GM23338 (cell line): ENCODE measurements around the gene OXCT1. TPM values are rescaled to one million over a fixed set of nuclear protein-coding genes. Genes with fewer than 3 reads are reported as not detected.
A peak's percentile ranks its signal among the peaks of the same experiment; 100 is the strongest.

ENCODE experiments used
- ATAC-seq: fragments of 200-7000 bp; cut with Tn5 transposase; 3 replicates; pipeline ENCODE4 v1.9.1; 2020
- DNase-seq: peaks from one replicate; pipeline ENCODE4 v3.0.0-alpha.2; 2015; ENCODE audit warnings: low spot score
- H2AFZ ChIP-seq: fragments of 200-600 bp; sonication (generic); 2 replicates; pipeline ENCODE4 v1.8.0; 2016; ENCODE audit warnings: antibody characterized with exemption, mild to moderate bottlenecking, moderate library complexity
- H3F3A ChIP-seq: fragments of 200-600 bp; sonication (generic); replicated peaks from 2 replicates; pipeline ENCODE4 v1.8.0; 2017; ENCODE audit warnings: antibody characterized with exemption, mixed run types, low read depth
- H3K27ac ChIP-seq: fragments of 200-600 bp; sonication (generic); 2 replicates; pipeline ENCODE4 v1.6.1; 2016; ENCODE audit warnings: low read depth
- H3K27me3 ChIP-seq: fragments of 200-600 bp; sonication (generic); 2 replicates; pipeline ENCODE4 v1.8.0; 2016; ENCODE audit warnings: mild to moderate bottlenecking, mixed run types, moderate library complexity; ENCODE audit not compliant: insufficient read depth
- H3K36me3 ChIP-seq: fragments of 200-600 bp; sonication (generic); 2 replicates; pipeline ENCODE4 v1.8.0; 2016; ENCODE audit warnings: mild to moderate bottlenecking; ENCODE audit not compliant: insufficient read depth
- H3K4me1 ChIP-seq: fragments of 200-600 bp; sonication (generic); 2 replicates; pipeline ENCODE4 v1.8.0; 2016; ENCODE audit warnings: mild to moderate bottlenecking, moderate library complexity; ENCODE audit not compliant: insufficient read depth
- H3K4me2 ChIP-seq: fragments of 200-600 bp; sonication (generic); 2 replicates; pipeline ENCODE4 v1.7.1; 2017; ENCODE audit warnings: mixed run types
- H3K4me3 ChIP-seq: fragments of 200-600 bp; sonication (generic); 2 replicates; pipeline ENCODE4 v1.6.1; 2016; ENCODE audit warnings: mixed run types
- H3K79me2 ChIP-seq: fragments of 200-600 bp; sonication (generic); replicated peaks from 2 replicates; pipeline ENCODE4 v1.8.0; 2017; ENCODE audit warnings: mild to moderate bottlenecking; ENCODE audit not compliant: insufficient read depth
- H3K9me2 ChIP-seq: fragments of 200-600 bp; sonication (generic); 2 replicates; pipeline ENCODE4 v1.8.0; 2017; ENCODE audit not compliant: insufficient read depth
- H4K20me1 ChIP-seq: fragments of 200-600 bp; sonication (generic); replicated peaks from 2 replicates; pipeline ENCODE4 v1.8.0; 2017; ENCODE audit warnings: mild to moderate bottlenecking; ENCODE audit not compliant: insufficient read depth
- H3K27ac Mint-ChIP-seq: 2 replicates; pipeline ENCODE4 v1.8.0; 2020; ENCODE audit warnings: inconsistent platforms, mild to moderate bottlenecking, moderate library complexity, mixed read lengths
- H3K27me3 Mint-ChIP-seq: 3 replicates; pipeline ENCODE4 v1.8.0; 2022; ENCODE audit warnings: low read depth, mild to moderate bottlenecking, moderate library complexity, mixed read lengths, inconsistent platforms; ENCODE audit not compliant: insufficient read depth, poor library complexity
- H3K36me3 Mint-ChIP-seq: 3 replicates; pipeline ENCODE4 v1.8.0; 2021; ENCODE audit warnings: low read depth, mild to moderate bottlenecking, inconsistent platforms, moderate library complexity, mixed read lengths
- H3K4me1 Mint-ChIP-seq: 3 replicates; pipeline ENCODE4 v1.8.0; 2020; ENCODE audit warnings: mild to moderate bottlenecking, inconsistent platforms, mixed read lengths
- H3K4me3 Mint-ChIP-seq: 3 replicates; pipeline ENCODE4 v1.8.0; 2021; ENCODE audit warnings: moderate library complexity, mild to moderate bottlenecking, inconsistent platforms, mixed read lengths
- H3K9me3 Mint-ChIP-seq: 3 replicates; pipeline ENCODE4 v1.8.0; 2020; ENCODE audit warnings: moderate library complexity, mild to moderate bottlenecking, inconsistent platforms, mixed read lengths
- CREB1 ChIP-seq: fragments of 250-450 bp; sonication (Bioruptor Pico); IDR thresholded peaks from 2 replicates; pipeline ENCODE4 v1.5.0; 2020; ENCODE audit warnings: low read depth, mild to moderate bottlenecking, moderate library complexity
- CTCF ChIP-seq, 2 experiments: fragments of 200-600 bp in 1 of 2; sonication (generic) in 1 of 2; conservative IDR thresholded peaks; 2 replicates each; pipeline versions ENCODE4 v1.5.1 to v1.6.1; 2016 to 2017; ENCODE audit warnings: antibody characterized with exemption in 2 of 2, low read depth in 2 of 2, mild to moderate bottlenecking in 2 of 2, moderate library complexity in 1 of 2
- ETS1 ChIP-seq: IDR thresholded peaks from 2 replicates; pipeline ENCODE4 v1.6.1; 2016; ENCODE audit warnings: antibody characterized with exemption
- JUNB ChIP-seq: IDR thresholded peaks from one replicate; pipeline ENCODE4 v1.6.1; 2016; ENCODE audit warnings: antibody characterized with exemption; ENCODE audit not compliant: unreplicated experiment
- POLR2AphosphoS5 ChIP-seq: IDR thresholded peaks from 2 replicates; pipeline ENCODE4 v1.6.1; 2016; ENCODE audit warnings: antibody characterized with exemption, low read depth
- REST ChIP-seq: IDR thresholded peaks from one replicate; pipeline ENCODE4 v1.6.1; 2018; ENCODE audit warnings: antibody characterized with exemption; ENCODE audit not compliant: unreplicated experiment
- STAT1 ChIP-seq: IDR thresholded peaks from one replicate; pipeline ENCODE4 v1.6.1; 2016; ENCODE audit warnings: antibody characterized with exemption; ENCODE audit not compliant: unreplicated experiment
- ZNF114 ChIP-seq: fragments of 250-450 bp; sonication (Bioruptor Pico); IDR thresholded peaks from 2 replicates; pipeline ENCODE4 v1.5.0; 2020; ENCODE audit warnings: mild to moderate bottlenecking, moderate library complexity
- ZNF331 ChIP-seq: fragments of 250-450 bp; sonication (Bioruptor Pico); IDR thresholded peaks from 2 replicates; pipeline ENCODE4 v1.5.0; 2020; ENCODE audit warnings: low read depth, mild to moderate bottlenecking, moderate library complexity
- ZNF462 ChIP-seq: fragments of 250-450 bp; sonication (Bioruptor Pico); IDR thresholded peaks from 2 replicates; pipeline ENCODE4 v1.5.0; 2020; ENCODE audit warnings: mild to moderate bottlenecking, moderate library complexity
- polyA plus RNA-seq: library from polyadenylated mRNA; unstranded; fragments of >200 nt; fragmentation: Nextera tagmentation; extraction: Ambion mirVana; gene quantifications from 2 replicates; pipeline ENCODE4 v1.2.1, GENCODE V29; 2016
- total RNA-seq: library from RNA; depleted of rRNA; stranded (reverse); fragments of >200 nt; shearing (Covaris generic); gene quantifications from 2 replicates; pipeline ENCODE4 v1.2.3, GENCODE V29; 2014

The OXCT1 gene
- total and polyA plus RNA-seq, 2 experiments from 2014 or later: 11.6 to 37.0 TPM

GRCh38 chr5:41837793-41838192 is 32.4 kb downstream of the OXCT1 start (continued):
- TF ChIP-seq ZNF462 (CRISPR knock-in tag) (no peak), STAT1 (no peak), CTCF (conservative IDR thresholded peaks at IDR 0.05; ENCODE audit: low read depth in 2 of 2) (no peak)

GRCh38 chr5:41835645-41836044 is 34.6 kb downstream of the OXCT1 start:
- Histone ChIP-seq H3K27me3 (no peaks in the 10 kb centered on the region), H3K4me2 (no peak overlapping the region), H3K4me1 (no peaks in the 10 kb centered on the region), H3K27ac (no peak overlapping the region), H3K4me3 (no peak overlapping the region), H3K79me2 (no peaks in the 10 kb centered on the region), H3K9me2 (no peaks in the 10 kb centered on the region), H4K20me1 (no peaks in the 10 kb centered on the region), H3K36me3 (no peaks in the 10 kb centered on the region; the same call in 1 of the 2 replicates), H2AFZ (no peak overlapping the region), H3F3A (no peaks in the 10 kb centered on the region)
- Mint-ChIP-seq H3K9me3 (no peaks in the 10 kb centered on the region), H3K4me1 (no peaks in the 10 kb centered on the region), H3K27me3 (no peaks in the 10 kb centered on the region), H3K27ac (no peak overlapping the region), H3K4me3 (no peak overlapping the region), H3K36me3 (peaks cover 10% of the 10 kb centered on the region; the same call in 2 of the 3 replicates)
- DNase-seq (peak; percentile 2), ATAC-seq (peak; percentile 37; the same call in 2 of the 3 replicates)
- TF ChIP-seq REST: no peak
- TF ChIP-seq ZNF114 (CRISPR knock-in tag): no peak
- TF ChIP-seq ZNF331: no peak
- TF ChIP-seq JUNB: no peak
- no peak for TF ChIP-seq POLR2AphosphoS5
- no peak for TF ChIP-seq STAT1
- TF ChIP-seq CREB1 (CRISPR knock-in tag): no peak
- no peak for TF ChIP-seq ETS1
- TF ChIP-seq CTCF (conservative IDR thresholded peaks at IDR 0.05; ENCODE audit: low read depth in 2 of 2): no peak
